ENCODE results near the gene PITPNM2. TPM values are rescaled to one million over a fixed set of nuclear protein-coding genes. Genes with fewer than 3 reads are reported as not detected.
A peak's percentile ranks its signal among the peaks of the same experiment; 100 is the strongest.

PITPNM2 gene
- total and polyA plus RNA-seq, 8 donors = 1.8 to 28.1 (median 7.4) TPM

GRCh38 chr12:123131879-123132402 is 18.9 kb downstream of the PITPNM2 start:
- no peak for TF ChIP-seq EP300 (IDR thresholded peaks at IDR 0.05)
- TF ChIP-seq POLR2A (IDR thresholded peaks at IDR 0.05) = peak in 1 of 4 donors; percentile 15
- Histone ChIP-seq H3K9me3 (no peaks in the 10 kb centered on the region), H3K4me3 (no peak overlapping the region), H3K36me3 (peaks cover 0 to 4% (median 0%) of the 10 kb centered on the region in 4 donors), H3K27me3 (no peaks in the 10 kb centered on the region), H3K4me1 (peaks cover 12 to 46% (median 23%) of the 10 kb centered on the region in 4 donors), H3K27ac (peak overlapping the region; percentile 33 to 69 (median 54))
- DNase-seq = peak; percentile 66 to 71
- 25 to 55% (median 31%) methylated on average over 11 to 12 of the region's 12 CpGs for WGBS, 5 donors
- intact Hi-C loops (cut with DNase I; ENCODE audit: low total_unique reads) = no loop called here

GRCh38 chr12:123131291-123131832 is 19.5 kb downstream of the PITPNM2 start:
- H3K4me1 ChIP-seq = peaks cover 12 to 52% (median 29%) of the 10 kb centered on the region in 4 donors
- H3K36me3 ChIP-seq = no peaks in the 10 kb centered on the region
- no peaks in the 10 kb centered on the region for H3K27me3 ChIP-seq
- intact Hi-C loops (cut with DNase I; ENCODE audit: low total_unique reads) = no loop called here
- no peaks in the 10 kb centered on the region for H3K9me3 ChIP-seq
- no peak for DNase-seq
- H3K27ac ChIP-seq = peak overlapping the region in 4 of 5 donors; percentile 33 to 69 (median 60)
- no peak for TF ChIP-seq EP300 (IDR thresholded peaks at IDR 0.05)
- no peak for TF ChIP-seq POLR2AphosphoS5 (IDR thresholded peaks at IDR 0.05)
- WGBS, 5 donors = 81 to 97% (median 87%) methylated on average over 4 of the region's 4 CpGs
- H3K4me3 ChIP-seq = no peak overlapping the region

- TF ChIP-seq CTCF (IDR thresholded peaks at IDR 0.05) = no peak
- TF ChIP-seq POLR2A (IDR thresholded peaks at IDR 0.05) = no peak
- TF ChIP-seq POLR2AphosphoS5 (IDR thresholded peaks at IDR 0.05) = no peak
- no peak for TF ChIP-seq EP300 (IDR thresholded peaks at IDR 0.05)
- no peak for DNase-seq
- peaks cover 17 to 57% (median 34%) of the 10 kb centered on the region in 4 donors for H3K4me1 ChIP-seq
- H3K4me3 ChIP-seq = no peak overlapping the region
- 81 to 92% (median 85%) methylated on average over 4 of the region's 4 CpGs for WGBS, 5 donors
- intact Hi-C loops (cut with DNase I; ENCODE audit: low total_unique reads) = no loop called here
- no peak overlapping the region for H3K27ac ChIP-seq
- H3K27me3 ChIP-seq = no peaks in the 10 kb centered on the region
- H3K36me3 ChIP-seq = no peaks in the 10 kb centered on the region
- H3K9me3 ChIP-seq = no peaks in the 10 kb centered on the region
Measured at GRCh38 chr12:123129621-123130020, 21.3 kb downstream of the PITPNM2 start.

GRCh38 chr12:123127182-123127495 is 23.8 kb downstream of the PITPNM2 start:
- DNase-seq = no peak
- Histone ChIP-seq H3K4me3 (no peak overlapping the region), H3K36me3 (no peaks in the 10 kb centered on the region), H3K27ac (peak overlapping the region in 4 of 5 donors; percentile 44 to 63 (median 56)), H3K4me1 (peaks cover 17 to 41% (median 28%) of the 10 kb centered on the region in 4 donors), H3K9me3 (no peaks in the 10 kb centered on the region), H3K27me3 (no peaks in the 10 kb centered on the region)
- intact Hi-C loops (cut with DNase I; ENCODE audit: low total_unique reads) = no loop called here
- no peak for TF ChIP-seq POLR2A (IDR thresholded peaks at IDR 0.05)
- no peak for TF ChIP-seq EP300 (IDR thresholded peaks at IDR 0.05)
- TF ChIP-seq POLR2AphosphoS5 (IDR thresholded peaks at IDR 0.05) = no peak
- TF ChIP-seq CTCF (IDR thresholded peaks at IDR 0.05) = no peak
- 91 to 96% (median 92%) methylated on average over 6 of the region's 6 CpGs for WGBS, 5 donors

- Histone ChIP-seq H3K36me3 (no peaks in the 10 kb centered on the region), H3K27ac (peak overlapping the region in 4 of 5 donors; percentile 44 to 63 (median 59)), H3K4me3 (no peak overlapping the region), H3K4me1 (peaks cover 11 to 41% (median 23%) of the 10 kb centered on the region in 4 donors), H3K9me3 (no peaks in the 10 kb centered on the region), H3K27me3 (no peaks in the 10 kb centered on the region)
- intact Hi-C loops (cut with DNase I; ENCODE audit: low total_unique reads) = no loop called here
- peak; percentile 33 to 71 for DNase-seq
- WGBS, 5 donors = 67 to 76% (median 71%) methylated on average over 6 of the region's 6 CpGs
- TF ChIP-seq EP300 (IDR thresholded peaks at IDR 0.05) (no peak), CTCF (IDR thresholded peaks at IDR 0.05) (no peak), POLR2A (IDR thresholded peaks at IDR 0.05) (no peak), POLR2AphosphoS5 (IDR thresholded peaks at IDR 0.05) (peak; percentile 11 to 77 (median 53))
Measured at GRCh38 chr12:123126294-123127181, 24.4 kb downstream of the PITPNM2 start.
